Activated CD8-positive, alpha-beta memory T cell treated with anti-CD3 and anti-CD28 coated beads, Interleukin-2, amount 10 ng/mL, durations not matched to agents 7 days and 5 days (primary cell): ENCODE measurements around the gene ATP5PO. TPM values are rescaled to one million over a fixed set of nuclear protein-coding genes. Genes with fewer than 3 reads are reported as not detected.

Experiments used
- ATAC-seq: fragments of 150-1000 bp; cut with Tn5 transposase; one replicate; pipeline ENCODE4 v1.10.0; 2021; ENCODE audit warnings: moderate library complexity
- CTCF ChIA-PET: fragments of 350-600 bp; sonication (Branson Sonifier 250); formaldehyde crosslinking; loops from one replicate; lab custom pipeline; 2021; ENCODE audit warnings: antibody characterized with exemption; lab: Charles Lee
- DNase-seq: peaks from one replicate; pipeline ENCODE4 v3.0.0-alpha.2; 2020
- H3K27ac Mint-ChIP-seq: one replicate; pipeline ENCODE4 v1.8.0; 2021; ENCODE audit warnings: mild to moderate bottlenecking, mixed read lengths
- H3K27me3 Mint-ChIP-seq: one replicate; pipeline ENCODE4 v1.8.0; 2021; ENCODE audit warnings: mixed read lengths
- H3K36me3 Mint-ChIP-seq: one replicate; pipeline ENCODE4 v1.8.0; 2021; ENCODE audit warnings: mild to moderate bottlenecking, mixed read lengths
- H3K4me1 Mint-ChIP-seq: one replicate; pipeline ENCODE4 v1.8.0; 2021; ENCODE audit warnings: mixed read lengths
- H3K4me3 Mint-ChIP-seq: one replicate; pipeline ENCODE4 v1.8.0; 2021; ENCODE audit warnings: mild to moderate bottlenecking, moderate library complexity, mixed read lengths
- H3K9me3 Mint-ChIP-seq: one replicate; pipeline ENCODE4 v1.8.0; 2022; ENCODE audit warnings: low read depth, mixed read lengths
- total RNA-seq, 2 experiments: library from RNA; stranded (reverse); gene quantifications; one replicate each; pipeline ENCODE4 v1.2.3, GENCODE V29; 2021

Gene ATP5PO
- total RNA-seq, 2 experiments from 2014 or later, result 186 to 205 TPM

- H3K4me1 Mint-ChIP-seq, result peaks cover 81% of the 10 kb centered on the region
- CTCF ChIA-PET, result interaction anchor here (0.6 to 9.8 kb wide), 14 partner anchors 11 to 400 kb away, joined by 3 to 122 read pairs (median 6); no protein-coding TSS in a partner anchor
- H3K9me3 Mint-ChIP-seq, result peaks cover 8% of the 10 kb centered on the region
- H3K27me3 Mint-ChIP-seq, result no peaks in the 10 kb centered on the region
- H3K4me3 Mint-ChIP-seq, result peak overlapping the region; percentile 67
- peak; percentile 97 for DNase-seq
- peak; percentile 58 for ATAC-seq
- peak overlapping the region; percentile 98 for H3K27ac Mint-ChIP-seq
- H3K36me3 Mint-ChIP-seq, result peaks cover 68% of the 10 kb centered on the region
Observed at GRCh38 chr21:33948096-33948950, 32.7 kb upstream of the ATP5PO start.

DNA sequence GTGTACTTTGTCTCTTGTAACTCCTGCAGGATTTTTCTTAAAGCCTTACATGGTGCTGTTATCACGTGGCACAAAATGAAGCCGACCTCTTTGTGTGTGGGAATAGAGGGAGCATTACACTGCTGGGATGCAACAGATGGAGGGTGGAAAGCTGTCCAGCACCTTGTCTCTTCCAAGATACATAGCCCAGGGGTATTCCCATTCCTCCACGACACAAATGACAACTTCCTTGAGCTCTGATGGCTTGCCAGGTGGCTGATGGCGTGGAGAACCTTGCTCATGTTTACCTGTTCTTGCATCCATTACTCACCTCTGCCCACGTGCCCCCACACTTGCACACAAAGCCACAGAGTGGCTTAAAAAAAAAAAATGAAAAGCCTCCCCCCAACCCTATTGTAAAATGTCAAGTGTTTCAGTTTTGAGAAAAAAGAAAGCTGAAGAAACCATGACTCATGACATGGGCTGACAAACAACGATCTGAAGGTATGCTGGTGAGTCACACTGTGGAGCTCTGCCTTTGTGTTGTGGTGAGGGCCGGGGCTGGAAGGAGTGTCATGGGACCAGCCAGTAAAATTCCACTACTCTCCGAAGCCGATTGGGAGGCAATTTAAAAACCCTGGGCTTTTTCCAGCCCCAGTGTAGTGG lies 32.0 kb upstream of the ATP5PO start:
- CTCF ChIA-PET, result interaction anchor here (0.6 to 9.8 kb wide), 7 partner anchors 12 to 400 kb away, joined by 3 to 122 read pairs (median 4); no protein-coding TSS in a partner anchor
- Mint-ChIP-seq H3K36me3 (peaks cover 67% of the 10 kb centered on the region), H3K9me3 (peaks cover 10% of the 10 kb centered on the region), H3K27ac (peak overlapping the region; percentile 98), H3K4me3 (peak overlapping the region; percentile 67), H3K27me3 (no peaks in the 10 kb centered on the region), H3K4me1 (peaks cover 77% of the 10 kb centered on the region)
- ATAC-seq (peak; percentile 68), DNase-seq (peak; percentile 93)

- ATAC-seq, result no peak
- no peaks in the 10 kb centered on the region for H3K27me3 Mint-ChIP-seq
- H3K27ac Mint-ChIP-seq, result peak overlapping the region; percentile 98
- CTCF ChIA-PET, result interaction anchor here (1.5 to 9.8 kb wide), 3 partner anchors 10 to 21 kb away, joined by 3 to 122 read pairs (median 4); no protein-coding TSS in a partner anchor
- peaks cover 65% of the 10 kb centered on the region for H3K4me1 Mint-ChIP-seq
- peaks cover 10% of the 10 kb centered on the region for H3K9me3 Mint-ChIP-seq
- no peak for DNase-seq
- peaks cover 61% of the 10 kb centered on the region for H3K36me3 Mint-ChIP-seq
- no peak overlapping the region for H3K4me3 Mint-ChIP-seq
Observed at GRCh38 chr21:33945652-33946270, 30.2 kb upstream of the ATP5PO start.

DNA sequence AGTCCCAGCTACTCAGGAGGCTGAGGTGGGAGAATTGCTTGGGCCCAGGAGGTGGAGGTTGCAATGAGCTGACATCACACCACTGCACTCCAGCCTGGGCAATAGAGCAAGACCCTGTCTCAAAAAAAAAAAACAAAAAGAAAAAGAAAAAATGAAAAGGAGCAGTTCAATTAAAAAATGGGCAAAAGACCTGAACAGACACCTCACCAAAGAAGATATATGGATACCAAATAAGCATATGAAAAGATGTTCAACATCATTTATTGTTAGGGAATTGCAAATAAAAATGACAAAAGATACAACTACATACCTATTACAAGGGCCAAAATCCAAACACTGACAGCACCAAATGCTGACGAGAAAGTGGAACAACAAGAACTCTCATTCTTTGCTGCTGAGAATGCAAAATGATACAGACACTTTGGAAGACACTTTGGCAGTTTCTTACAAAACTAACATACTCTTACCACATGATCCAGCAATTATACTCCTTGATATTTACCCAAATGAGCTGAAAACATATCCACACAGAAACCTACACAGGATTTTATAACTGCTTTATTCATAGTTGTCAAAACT lies 28.7 kb upstream of the ATP5PO start:
- no peak for ATAC-seq
- no peak overlapping the region for H3K27ac Mint-ChIP-seq
- H3K4me3 Mint-ChIP-seq, result no peak overlapping the region
- H3K36me3 Mint-ChIP-seq, result peaks cover 69% of the 10 kb centered on the region
- no peak for DNase-seq
- H3K27me3 Mint-ChIP-seq, result no peaks in the 10 kb centered on the region
- CTCF ChIA-PET, result no interaction called here
- peaks cover 64% of the 10 kb centered on the region for H3K4me1 Mint-ChIP-seq
- H3K9me3 Mint-ChIP-seq, result peaks cover 10% of the 10 kb centered on the region

GRCh38 chr21:33943293-33943692 lies 27.7 kb upstream of the ATP5PO start:
- no peak for DNase-seq
- CTCF ChIA-PET, result interaction anchor here (1.8 kb wide), 1 partner anchor 19 kb away, joined by 10 read pairs; no protein-coding TSS in a partner anchor
- ATAC-seq, result no peak

GRCh38 chr21:33942426-33942825 lies 26.8 kb upstream of the ATP5PO start:
- CTCF ChIA-PET, result interaction anchor here (1.0 to 1.8 kb wide), 2 partner anchors 9 to 18 kb away, joined by 4 to 10 read pairs; no protein-coding TSS in a partner anchor
- peaks cover 60% of the 10 kb centered on the region for H3K4me1 Mint-ChIP-seq
- DNase-seq, result no peak
- H3K4me3 Mint-ChIP-seq, result no peak overlapping the region
- H3K36me3 Mint-ChIP-seq, result peaks cover 79% of the 10 kb centered on the region
- no peaks in the 10 kb centered on the region for H3K27me3 Mint-ChIP-seq
- no peak for ATAC-seq
- no peak overlapping the region for H3K27ac Mint-ChIP-seq
- H3K9me3 Mint-ChIP-seq, result peaks cover 10% of the 10 kb centered on the region

More at GRCh38 chr21:33943293-33943692, 27.7 kb upstream of the ATP5PO start:
- peaks cover 62% of the 10 kb centered on the region for H3K4me1 Mint-ChIP-seq
- H3K27ac Mint-ChIP-seq, result no peak overlapping the region
- H3K4me3 Mint-ChIP-seq, result no peak overlapping the region
- H3K9me3 Mint-ChIP-seq, result peaks cover 10% of the 10 kb centered on the region
- H3K36me3 Mint-ChIP-seq, result peaks cover 79% of the 10 kb centered on the region
- H3K27me3 Mint-ChIP-seq, result no peaks in the 10 kb centered on the region

- H3K4me3 Mint-ChIP-seq, result no peak overlapping the region
- DNase-seq, result no peak
- CTCF ChIA-PET, result interaction anchor here (10.7 kb wide), 1 partner anchor 9 kb away, joined by 122 read pairs; no protein-coding TSS in a partner anchor
- H3K9me3 Mint-ChIP-seq, result peaks cover 10% of the 10 kb centered on the region
- no peaks in the 10 kb centered on the region for H3K27me3 Mint-ChIP-seq
- H3K4me1 Mint-ChIP-seq, result peaks cover 60% of the 10 kb centered on the region
- H3K27ac Mint-ChIP-seq, result no peak overlapping the region
- peaks cover 80% of the 10 kb centered on the region for H3K36me3 Mint-ChIP-seq
- no peak for ATAC-seq
Observed at GRCh38 chr21:33940881-33941245, 25.3 kb upstream of the ATP5PO start.

DNA sequence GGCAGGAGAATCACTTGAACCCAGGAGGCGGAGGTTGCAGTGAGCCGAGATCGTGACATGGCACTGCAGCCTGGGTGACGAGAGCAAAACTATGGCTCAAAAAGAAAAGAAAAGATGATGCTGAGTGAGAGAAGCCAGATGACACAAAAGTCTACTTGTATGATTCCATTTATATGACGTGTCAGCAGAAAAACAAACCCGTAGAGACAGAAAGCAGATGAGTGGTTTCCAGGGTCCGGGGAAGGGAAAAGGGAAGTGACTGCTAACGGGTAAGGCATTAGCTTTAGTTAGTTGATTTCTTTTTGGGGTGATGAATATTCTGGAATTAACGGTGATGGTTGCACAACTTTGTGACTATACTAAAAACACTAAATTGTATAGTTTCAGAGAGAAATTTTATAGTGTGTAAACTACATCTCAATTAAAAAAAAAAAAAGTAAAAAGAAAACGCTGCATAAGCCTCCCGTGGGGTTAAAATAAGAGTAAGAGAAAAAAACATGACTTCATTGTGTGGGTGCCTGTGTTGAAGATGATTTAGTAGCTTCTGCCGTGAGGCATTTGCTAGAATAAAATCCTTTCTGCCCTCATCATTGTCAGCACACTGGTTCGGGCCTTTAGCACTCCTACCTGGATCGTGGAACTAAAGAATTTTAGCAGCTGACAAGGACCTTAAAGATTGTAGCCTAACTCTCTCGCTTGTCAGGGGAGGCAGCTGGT lies 24.7 kb upstream of the ATP5PO start:
- DNase-seq (no peak), ATAC-seq (no peak)
- Mint-ChIP-seq H3K27ac (peak overlapping the region; percentile 27), H3K4me3 (no peak overlapping the region), H3K36me3 (peaks cover 83% of the 10 kb centered on the region), H3K9me3 (peaks cover 10% of the 10 kb centered on the region), H3K27me3 (no peaks in the 10 kb centered on the region), H3K4me1 (peaks cover 60% of the 10 kb centered on the region)
- CTCF ChIA-PET, result interaction anchor here (0.9 to 10.7 kb wide), 5 partner anchors 10 to 407 kb away, joined by 3 to 122 read pairs (median 4); no protein-coding TSS in a partner anchor

- CTCF ChIA-PET, result interaction anchor here (0.9 to 10.7 kb wide), 5 partner anchors 11 to 134 kb away, joined by 3 to 122 read pairs (median 4); partner anchors contain the start of genes MRPS6 and SLC5A3
- ATAC-seq (no peak), DNase-seq (no peak)
- Mint-ChIP-seq H3K36me3 (peaks cover 79% of the 10 kb centered on the region), H3K9me3 (peaks cover 3% of the 10 kb centered on the region), H3K4me1 (peaks cover 61% of the 10 kb centered on the region), H3K27ac (peak overlapping the region; percentile 93), H3K4me3 (peak overlapping the region; percentile 13), H3K27me3 (no peaks in the 10 kb centered on the region)
Observed at GRCh38 chr21:33939226-33939625, 23.6 kb upstream of the ATP5PO start.

DNA sequence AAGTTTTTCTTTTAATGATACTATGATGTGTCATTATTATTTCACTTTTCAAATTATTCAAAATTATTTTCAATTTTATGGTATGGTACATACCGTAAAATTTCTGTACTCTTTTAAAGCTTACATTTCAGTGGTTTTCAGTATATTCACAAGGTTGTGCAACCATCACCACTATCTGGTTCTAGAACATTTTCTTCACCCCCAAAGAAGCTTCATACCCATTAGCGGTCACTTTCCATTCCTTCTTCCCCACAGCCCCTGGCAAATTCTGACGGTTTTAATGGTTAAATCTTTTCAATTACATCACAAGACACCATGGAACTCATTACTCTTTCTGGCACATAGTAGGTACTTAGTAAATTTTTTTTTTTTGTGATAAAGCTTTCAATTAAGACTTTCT lies 22.8 kb upstream of the ATP5PO start:
- Mint-ChIP-seq H3K9me3 (peaks cover 3% of the 10 kb centered on the region), H3K27me3 (no peaks in the 10 kb centered on the region), H3K27ac (peak overlapping the region; percentile 93), H3K4me1 (peaks cover 62% of the 10 kb centered on the region), H3K36me3 (peaks cover 72% of the 10 kb centered on the region), H3K4me3 (peak overlapping the region; percentile 46)
- no peak for ATAC-seq
- CTCF ChIA-PET, result interaction anchor here (0.9 to 10.7 kb wide), 4 partner anchors 12 to 43 kb away, joined by 3 to 122 read pairs (median 7); no protein-coding TSS in a partner anchor
- no peak for DNase-seq

- Mint-ChIP-seq H3K4me1 (peaks cover 62% of the 10 kb centered on the region), H3K27ac (peak overlapping the region; percentile 93), H3K4me3 (peak overlapping the region; percentile 46), H3K9me3 (no peaks in the 10 kb centered on the region), H3K27me3 (no peaks in the 10 kb centered on the region), H3K36me3 (peaks cover 71% of the 10 kb centered on the region)
- DNase-seq, result peak; percentile 82
- CTCF ChIA-PET, result interaction anchor here (1.6 to 10.7 kb wide), 3 partner anchors 12 to 44 kb away, joined by 3 to 122 read pairs (median 11); no protein-coding TSS in a partner anchor
- ATAC-seq, result peak; percentile 78
Observed at GRCh38 chr21:33937931-33938339, 22.3 kb upstream of the ATP5PO start.

DNA sequence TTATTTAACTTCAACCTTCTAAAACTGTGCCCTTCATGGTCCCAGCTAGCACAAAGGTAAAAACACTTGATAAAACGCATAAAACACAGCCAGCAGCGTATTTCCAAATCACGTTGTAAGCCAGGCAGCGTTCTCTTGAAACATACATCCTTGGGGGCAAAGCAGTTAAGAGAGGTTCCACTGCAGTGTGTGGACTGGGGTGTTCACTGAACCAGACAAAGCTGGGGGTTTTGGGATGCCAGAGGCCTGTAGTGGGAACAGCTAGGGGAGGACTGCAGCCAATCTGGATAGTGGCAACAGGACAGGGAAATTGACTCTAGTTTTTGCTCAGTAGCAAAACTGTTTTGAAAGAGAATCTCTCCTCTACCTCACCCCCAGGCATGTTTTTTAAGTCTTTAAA lies 21.5 kb upstream of the ATP5PO start:
- CTCF ChIA-PET, result interaction anchor here (0.7 to 10.7 kb wide), 5 partner anchors 13 to 137 kb away, joined by 3 to 122 read pairs (median 7); partner anchors contain the start of genes MRPS6 and SLC5A3
- peaks cover 71% of the 10 kb centered on the region for H3K36me3 Mint-ChIP-seq
- ATAC-seq, result no peak
- no peaks in the 10 kb centered on the region for H3K27me3 Mint-ChIP-seq
- no peaks in the 10 kb centered on the region for H3K9me3 Mint-ChIP-seq
- H3K4me3 Mint-ChIP-seq, result peak overlapping the region; percentile 45
- no peak for DNase-seq
- H3K27ac Mint-ChIP-seq, result peak overlapping the region; percentile 93
- H3K4me1 Mint-ChIP-seq, result peaks cover 60% of the 10 kb centered on the region
